Measurements from ENCODE around the gene FSTL1. TPM values are rescaled to one million over a fixed set of nuclear protein-coding genes. Genes with fewer than 3 reads are reported as not detected.

The FSTL1 gene
- total and polyA plus RNA-seq, 2 experiments from 2014 or later, result 50.8 to 258 TPM

DNA sequence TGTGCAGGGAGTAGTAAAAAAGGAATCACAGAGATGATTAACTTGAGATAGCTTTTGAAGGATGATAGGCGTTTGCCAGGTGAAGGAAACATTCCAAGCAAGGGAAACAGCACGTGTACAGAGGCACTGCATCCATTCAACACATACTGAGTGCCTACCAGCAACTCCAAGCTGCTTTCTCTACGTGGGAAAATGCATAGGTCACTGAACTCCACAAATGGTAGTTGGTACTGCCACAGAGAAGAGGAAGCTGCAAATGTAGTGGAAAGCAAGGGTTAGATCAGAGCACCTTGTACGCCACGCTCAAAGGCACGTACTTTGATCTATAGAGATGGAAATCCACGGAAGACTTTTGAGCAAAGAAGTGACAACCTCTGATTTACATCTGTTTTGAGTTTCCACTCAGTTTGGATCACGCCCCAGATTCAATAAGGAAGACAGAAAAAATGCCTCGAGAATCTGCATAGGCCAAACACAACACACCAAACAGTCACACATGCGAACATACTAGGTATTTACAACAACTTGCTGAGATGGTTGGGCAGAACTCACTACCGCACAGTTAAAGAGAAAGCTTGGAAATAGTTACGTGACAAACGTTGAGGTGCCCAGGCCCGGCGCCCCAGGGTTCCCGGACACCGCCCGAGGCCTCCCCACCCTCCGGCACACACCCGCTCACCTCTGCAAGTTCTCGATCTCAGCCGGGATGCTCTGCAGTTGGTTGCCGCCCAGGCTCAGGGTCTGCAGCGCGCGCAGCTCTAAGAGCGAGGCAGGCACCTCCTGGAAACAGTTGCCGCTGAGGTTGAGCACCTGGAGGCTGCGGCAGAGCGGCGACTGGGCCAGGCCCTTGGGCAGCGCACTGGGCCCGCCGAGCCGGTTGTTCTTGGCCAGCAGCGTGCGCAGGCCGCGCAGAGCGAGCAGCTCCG, 102.5 kb downstream of the FSTL1 start:
- H3K27ac Mint-ChIP-seq, result no peak overlapping the region
- Histone ChIP-seq H4K20me1 (replicated peaks; ENCODE audit: insufficient read depth) (peaks cover 4% of the 10 kb centered on the region), H3K27me3 (ENCODE audit: insufficient read depth) (peaks cover 22% of the 10 kb centered on the region), H3K4me3 (peak overlapping the region; percentile 84), H2AFZ (peak overlapping the region; percentile 87), H3K9me2 (ENCODE audit: insufficient read depth) (no peaks in the 10 kb centered on the region), H3K79me2 (replicated peaks; ENCODE audit: insufficient read depth) (peaks cover 47% of the 10 kb centered on the region), H3K27ac (ENCODE audit: low read depth) (no peak overlapping the region), H3K4me2 (peak overlapping the region; percentile 93), H3K4me1 (ENCODE audit: insufficient read depth) (peaks cover 10% of the 10 kb centered on the region), H3F3A (replicated peaks; ENCODE audit: low read depth) (no peaks in the 10 kb centered on the region; the same call in 1 of the 2 replicates), H3K36me3 (ENCODE audit: insufficient read depth) (no peaks in the 10 kb centered on the region)
- DNase-seq (ENCODE audit: low spot score), result peak; percentile 80
- peak; percentile 82 for ATAC-seq
- H3K27me3 Mint-ChIP-seq (ENCODE audit: insufficient read depth, low read depth, poor library complexity), result peaks cover 9% of the 10 kb centered on the region
- H3K4me1 Mint-ChIP-seq, result peaks cover 21% of the 10 kb centered on the region
- peak overlapping the region; percentile 89 for H3K4me3 Mint-ChIP-seq
- H3K36me3 Mint-ChIP-seq (ENCODE audit: low read depth), result peaks cover 13% of the 10 kb centered on the region
- TF ChIP-seq, protein P1, sequence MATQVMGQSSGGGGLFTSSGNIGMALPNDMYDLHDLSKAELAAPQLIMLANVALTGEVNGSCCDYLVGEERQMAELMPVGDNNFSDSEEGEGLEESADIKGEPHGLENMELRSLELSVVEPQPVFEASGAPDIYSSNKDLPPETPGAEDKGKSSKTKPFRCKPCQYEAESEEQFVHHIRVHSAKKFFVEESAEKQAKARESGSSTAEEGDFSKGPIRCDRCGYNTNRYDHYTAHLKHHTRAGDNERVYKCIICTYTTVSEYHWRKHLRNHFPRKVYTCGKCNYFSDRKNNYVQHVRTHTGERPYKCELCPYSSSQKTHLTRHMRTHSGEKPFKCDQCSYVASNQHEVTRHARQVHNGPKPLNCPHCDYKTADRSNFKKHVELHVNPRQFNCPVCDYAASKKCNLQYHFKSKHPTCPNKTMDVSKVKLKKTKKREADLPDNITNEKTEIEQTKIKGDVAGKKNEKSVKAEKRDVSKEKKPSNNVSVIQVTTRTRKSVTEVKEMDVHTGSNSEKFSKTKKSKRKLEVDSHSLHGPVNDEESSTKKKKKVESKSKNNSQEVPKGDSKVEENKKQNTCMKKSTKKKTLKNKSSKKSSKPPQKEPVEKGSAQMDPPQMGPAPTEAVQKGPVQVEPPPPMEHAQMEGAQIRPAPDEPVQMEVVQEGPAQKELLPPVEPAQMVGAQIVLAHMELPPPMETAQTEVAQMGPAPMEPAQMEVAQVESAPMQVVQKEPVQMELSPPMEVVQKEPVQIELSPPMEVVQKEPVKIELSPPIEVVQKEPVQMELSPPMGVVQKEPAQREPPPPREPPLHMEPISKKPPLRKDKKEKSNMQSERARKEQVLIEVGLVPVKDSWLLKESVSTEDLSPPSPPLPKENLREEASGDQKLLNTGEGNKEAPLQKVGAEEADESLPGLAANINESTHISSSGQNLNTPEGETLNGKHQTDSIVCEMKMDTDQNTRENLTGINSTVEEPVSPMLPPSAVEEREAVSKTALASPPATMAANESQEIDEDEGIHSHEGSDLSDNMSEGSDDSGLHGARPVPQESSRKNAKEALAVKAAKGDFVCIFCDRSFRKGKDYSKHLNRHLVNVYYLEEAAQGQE (IDR thresholded peaks at IDR 0.05; ENCODE audit: unreplicated experiment), result no peak
- TF ChIP-seq JUNB (IDR thresholded peaks at IDR 0.05; ENCODE audit: unreplicated experiment) (no peak), NANOG (IDR thresholded peaks at IDR 0.05; ENCODE audit: borderline replicate concordance) (no peak), ZNF114 (CRISPR knock-in tag; IDR thresholded peaks at IDR 0.05) (no peak), STAT1 (IDR thresholded peaks at IDR 0.05; ENCODE audit: unreplicated experiment) (no peak)
- TF ChIP-seq, protein P2, sequence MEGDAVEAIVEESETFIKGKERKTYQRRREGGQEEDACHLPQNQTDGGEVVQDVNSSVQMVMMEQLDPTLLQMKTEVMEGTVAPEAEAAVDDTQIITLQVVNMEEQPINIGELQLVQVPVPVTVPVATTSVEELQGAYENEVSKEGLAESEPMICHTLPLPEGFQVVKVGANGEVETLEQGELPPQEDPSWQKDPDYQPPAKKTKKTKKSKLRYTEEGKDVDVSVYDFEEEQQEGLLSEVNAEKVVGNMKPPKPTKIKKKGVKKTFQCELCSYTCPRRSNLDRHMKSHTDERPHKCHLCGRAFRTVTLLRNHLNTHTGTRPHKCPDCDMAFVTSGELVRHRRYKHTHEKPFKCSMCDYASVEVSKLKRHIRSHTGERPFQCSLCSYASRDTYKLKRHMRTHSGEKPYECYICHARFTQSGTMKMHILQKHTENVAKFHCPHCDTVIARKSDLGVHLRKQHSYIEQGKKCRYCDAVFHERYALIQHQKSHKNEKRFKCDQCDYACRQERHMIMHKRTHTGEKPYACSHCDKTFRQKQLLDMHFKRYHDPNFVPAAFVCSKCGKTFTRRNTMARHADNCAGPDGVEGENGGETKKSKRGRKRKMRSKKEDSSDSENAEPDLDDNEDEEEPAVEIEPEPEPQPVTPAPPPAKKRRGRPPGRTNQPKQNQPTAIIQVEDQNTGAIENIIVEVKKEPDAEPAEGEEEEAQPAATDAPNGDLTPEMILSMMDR (conservative IDR thresholded peaks at IDR 0.05; ENCODE audit: low read depth in 2 of 2), result no peak
- no peaks in the 10 kb centered on the region for H3K9me3 Mint-ChIP-seq

GRCh38 chr3:120344349-120344748, 106.4 kb downstream of the FSTL1 start:
- H3K27me3 ChIP-seq (ENCODE audit: insufficient read depth), result peaks cover 11% of the 10 kb centered on the region
- no peak overlapping the region for H3K4me3 ChIP-seq
- H3K4me3 Mint-ChIP-seq, result no peak overlapping the region
- H3K36me3 ChIP-seq (ENCODE audit: insufficient read depth), result no peaks in the 10 kb centered on the region
- peaks cover 5% of the 10 kb centered on the region for H3K4me1 ChIP-seq (ENCODE audit: insufficient read depth)
- peaks cover 66% of the 10 kb centered on the region for H3K79me2 ChIP-seq (replicated peaks; ENCODE audit: insufficient read depth)
- H3K36me3 Mint-ChIP-seq (ENCODE audit: low read depth), result peaks cover 43% of the 10 kb centered on the region
- no peak overlapping the region for H3K27ac ChIP-seq (ENCODE audit: low read depth)
- no peak for DNase-seq (ENCODE audit: low spot score)
- H3F3A ChIP-seq (replicated peaks; ENCODE audit: low read depth), result no peaks in the 10 kb centered on the region; the same call in 1 of the 2 replicates
- no peak overlapping the region for H2AFZ ChIP-seq
- no peak for ATAC-seq
- no peak overlapping the region for H3K4me2 ChIP-seq
- no peak overlapping the region for H3K27ac Mint-ChIP-seq
- peaks cover 3% of the 10 kb centered on the region for H3K27me3 Mint-ChIP-seq (ENCODE audit: insufficient read depth, low read depth, poor library complexity)
- H3K9me2 ChIP-seq (ENCODE audit: insufficient read depth), result no peaks in the 10 kb centered on the region
- peaks cover 23% of the 10 kb centered on the region for H3K9me3 Mint-ChIP-seq
- peaks cover 4% of the 10 kb centered on the region for H4K20me1 ChIP-seq (replicated peaks; ENCODE audit: insufficient read depth)
- H3K4me1 Mint-ChIP-seq, result peaks cover 8% of the 10 kb centered on the region
- no peak for TF ChIP-seq ETS1 (IDR thresholded peaks at IDR 0.05)
- no peak for TF ChIP-seq CREB1 (CRISPR knock-in tag; IDR thresholded peaks at IDR 0.05; ENCODE audit: low read depth)
- TF ChIP-seq EZH2 (IDR thresholded peaks at IDR 0.05; ENCODE audit: low read depth, unreplicated experiment), result no peak

Data from GM23338 (cell line).